ENCODE measurements around the gene SMCR8.
A peak's percentile ranks its signal among the peaks of the same experiment; 100 is the strongest.

SMCR8 gene

DNA sequence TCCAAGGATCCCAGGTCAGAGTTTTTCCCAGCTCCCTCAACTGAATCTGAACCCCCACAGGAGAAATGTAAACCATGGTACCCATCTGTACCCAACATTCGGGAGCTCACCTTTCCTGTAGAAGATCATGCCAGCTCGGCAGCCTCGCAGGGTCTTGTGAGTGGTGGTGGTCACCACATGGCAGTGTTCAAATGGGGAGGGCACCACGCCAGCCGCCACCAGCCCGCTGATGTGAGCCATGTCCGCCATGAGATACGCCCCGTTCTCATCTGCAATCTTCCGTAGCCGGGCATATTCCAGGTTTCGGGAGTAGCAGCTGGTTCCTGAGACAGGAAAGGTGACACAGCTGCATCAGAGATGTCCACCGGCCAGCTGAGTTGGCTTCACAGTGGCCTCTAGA is 24.8 kb downstream of the SMCR8 start:
- no peaks in the 10 kb centered on the region for H3K27me3 ChIP-seq
- TF ChIP-seq, protein P1, sequence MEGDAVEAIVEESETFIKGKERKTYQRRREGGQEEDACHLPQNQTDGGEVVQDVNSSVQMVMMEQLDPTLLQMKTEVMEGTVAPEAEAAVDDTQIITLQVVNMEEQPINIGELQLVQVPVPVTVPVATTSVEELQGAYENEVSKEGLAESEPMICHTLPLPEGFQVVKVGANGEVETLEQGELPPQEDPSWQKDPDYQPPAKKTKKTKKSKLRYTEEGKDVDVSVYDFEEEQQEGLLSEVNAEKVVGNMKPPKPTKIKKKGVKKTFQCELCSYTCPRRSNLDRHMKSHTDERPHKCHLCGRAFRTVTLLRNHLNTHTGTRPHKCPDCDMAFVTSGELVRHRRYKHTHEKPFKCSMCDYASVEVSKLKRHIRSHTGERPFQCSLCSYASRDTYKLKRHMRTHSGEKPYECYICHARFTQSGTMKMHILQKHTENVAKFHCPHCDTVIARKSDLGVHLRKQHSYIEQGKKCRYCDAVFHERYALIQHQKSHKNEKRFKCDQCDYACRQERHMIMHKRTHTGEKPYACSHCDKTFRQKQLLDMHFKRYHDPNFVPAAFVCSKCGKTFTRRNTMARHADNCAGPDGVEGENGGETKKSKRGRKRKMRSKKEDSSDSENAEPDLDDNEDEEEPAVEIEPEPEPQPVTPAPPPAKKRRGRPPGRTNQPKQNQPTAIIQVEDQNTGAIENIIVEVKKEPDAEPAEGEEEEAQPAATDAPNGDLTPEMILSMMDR (IDR thresholded peaks at IDR 0.05; ENCODE audit: low read depth, low read length): no peak
- H3K4me1 ChIP-seq: no peaks in the 10 kb centered on the region
- H3K36me3 ChIP-seq: no peaks in the 10 kb centered on the region; the same call in 1 of the 2 replicates
- no peak overlapping the region for H3K4me3 ChIP-seq (ENCODE audit: low read depth, low read length)
- H3K9me3 ChIP-seq: no peaks in the 10 kb centered on the region
- no peak for DNase-seq

DNA sequence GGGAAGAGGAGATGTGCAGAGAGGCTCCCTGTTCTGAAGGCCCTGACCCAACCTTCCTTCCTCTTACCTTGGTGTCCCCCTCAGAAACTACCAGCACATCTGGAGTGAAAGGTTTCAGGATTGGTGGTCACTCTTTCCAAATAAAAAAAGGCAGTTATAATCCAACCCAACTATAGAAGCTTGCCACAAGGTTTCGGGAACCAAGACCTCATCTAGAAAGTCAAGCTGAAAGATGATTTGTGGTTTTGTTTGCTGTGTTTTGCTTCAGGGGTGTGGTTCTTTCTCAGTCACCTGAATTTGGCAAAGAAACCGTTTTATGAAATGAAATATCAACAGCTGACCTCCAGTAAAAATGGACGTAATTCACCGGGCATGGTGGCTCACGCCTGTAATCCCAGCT is 28.9 kb downstream of the SMCR8 start:
- no peak overlapping the region for H3K4me3 ChIP-seq (ENCODE audit: low read depth, low read length)
- H3K27me3 ChIP-seq: no peaks in the 10 kb centered on the region
- no peak for DNase-seq
- no peaks in the 10 kb centered on the region; the same call in 1 of the 2 replicates for H3K36me3 ChIP-seq
- TF ChIP-seq, protein P1 (IDR thresholded peaks at IDR 0.05; ENCODE audit: low read depth, low read length): no peak
- no peaks in the 10 kb centered on the region for H3K9me3 ChIP-seq
- no peaks in the 10 kb centered on the region for H3K4me1 ChIP-seq

DNA sequence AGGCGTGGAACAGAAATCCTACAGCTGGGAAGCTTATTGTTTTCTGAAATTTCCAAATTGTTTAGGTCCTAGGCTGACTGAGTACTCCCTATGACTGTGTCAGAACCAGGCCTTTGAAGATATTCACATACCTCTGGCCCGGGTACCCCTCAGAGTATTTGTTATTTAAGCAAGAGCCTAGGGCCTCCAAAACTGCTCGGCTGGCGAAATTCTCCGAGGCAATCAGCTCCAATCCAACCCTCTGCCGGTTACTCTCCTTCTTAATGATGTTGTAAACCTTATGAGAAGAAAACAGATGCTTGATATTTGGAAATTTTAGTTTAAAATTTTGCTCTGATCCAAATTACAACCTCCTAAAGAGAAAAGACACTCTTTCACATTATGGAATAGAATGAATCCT is 38.4 kb downstream of the SMCR8 start:
- Histone ChIP-seq H3K27me3 (no peaks in the 10 kb centered on the region), H3K36me3 (no peaks in the 10 kb centered on the region), H3K9me3 (no peaks in the 10 kb centered on the region), H3K4me3 (ENCODE audit: low read depth, low read length) (no peak overlapping the region), H3K4me1 (no peaks in the 10 kb centered on the region)
- TF ChIP-seq, protein P1 (IDR thresholded peaks at IDR 0.05; ENCODE audit: low read depth, low read length): no peak
- DNase-seq: no peak

DNA sequence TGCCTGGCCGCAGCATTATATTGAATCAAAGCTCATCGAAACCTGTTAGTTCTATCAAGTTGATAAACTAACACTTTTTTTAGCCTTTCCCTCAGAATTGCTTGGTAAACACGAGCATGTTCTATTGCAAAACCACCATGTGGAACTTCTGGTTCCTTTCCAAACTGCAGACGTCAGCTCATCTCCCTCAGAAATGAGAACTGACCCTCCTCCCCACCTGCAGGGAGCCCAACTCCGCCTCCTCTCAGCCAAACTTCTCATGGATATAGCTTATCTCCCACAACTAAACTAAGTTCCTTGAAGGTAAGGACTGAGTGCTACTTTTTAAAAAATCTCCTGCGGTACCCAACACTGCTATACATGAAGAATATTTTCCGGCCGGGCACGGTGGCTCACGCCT is 41.5 kb downstream of the SMCR8 start:
- no peak for DNase-seq
- Histone ChIP-seq H3K4me3 (ENCODE audit: low read depth, low read length) (no peak overlapping the region), H3K36me3 (no peaks in the 10 kb centered on the region), H3K9me3 (no peaks in the 10 kb centered on the region), H3K27me3 (no peaks in the 10 kb centered on the region), H3K4me1 (no peaks in the 10 kb centered on the region)
- TF ChIP-seq, protein P1 (IDR thresholded peaks at IDR 0.05; ENCODE audit: low read depth, low read length): no peak

DNA sequence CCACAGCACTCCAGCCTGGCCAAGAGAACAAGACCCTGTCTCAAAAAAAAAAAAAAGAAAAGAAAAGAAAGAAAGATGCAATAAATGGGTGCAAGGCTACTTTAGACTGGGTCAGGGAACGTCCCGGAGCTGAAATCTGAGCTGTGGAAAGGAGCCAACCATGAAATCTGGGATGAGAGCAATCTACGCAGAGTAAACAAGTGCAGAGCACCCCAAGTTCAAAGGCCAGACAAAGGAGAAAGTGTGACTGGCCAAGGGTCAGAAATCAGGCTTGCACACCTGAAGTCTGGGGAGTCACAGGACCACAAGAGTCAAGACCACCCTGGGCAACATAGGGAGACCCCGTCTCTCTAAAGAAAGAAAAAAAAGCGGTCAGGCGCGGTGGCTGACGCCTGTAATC is 45.4 kb downstream of the SMCR8 start:
- Histone ChIP-seq H3K27me3 (no peaks in the 10 kb centered on the region), H3K4me1 (no peaks in the 10 kb centered on the region), H3K9me3 (no peaks in the 10 kb centered on the region), H3K36me3 (no peaks in the 10 kb centered on the region), H3K4me3 (ENCODE audit: low read depth, low read length) (no peak overlapping the region)
- DNase-seq: no peak
- TF ChIP-seq, protein P1 (IDR thresholded peaks at IDR 0.05; ENCODE audit: low read depth, low read length): no peak

DNA sequence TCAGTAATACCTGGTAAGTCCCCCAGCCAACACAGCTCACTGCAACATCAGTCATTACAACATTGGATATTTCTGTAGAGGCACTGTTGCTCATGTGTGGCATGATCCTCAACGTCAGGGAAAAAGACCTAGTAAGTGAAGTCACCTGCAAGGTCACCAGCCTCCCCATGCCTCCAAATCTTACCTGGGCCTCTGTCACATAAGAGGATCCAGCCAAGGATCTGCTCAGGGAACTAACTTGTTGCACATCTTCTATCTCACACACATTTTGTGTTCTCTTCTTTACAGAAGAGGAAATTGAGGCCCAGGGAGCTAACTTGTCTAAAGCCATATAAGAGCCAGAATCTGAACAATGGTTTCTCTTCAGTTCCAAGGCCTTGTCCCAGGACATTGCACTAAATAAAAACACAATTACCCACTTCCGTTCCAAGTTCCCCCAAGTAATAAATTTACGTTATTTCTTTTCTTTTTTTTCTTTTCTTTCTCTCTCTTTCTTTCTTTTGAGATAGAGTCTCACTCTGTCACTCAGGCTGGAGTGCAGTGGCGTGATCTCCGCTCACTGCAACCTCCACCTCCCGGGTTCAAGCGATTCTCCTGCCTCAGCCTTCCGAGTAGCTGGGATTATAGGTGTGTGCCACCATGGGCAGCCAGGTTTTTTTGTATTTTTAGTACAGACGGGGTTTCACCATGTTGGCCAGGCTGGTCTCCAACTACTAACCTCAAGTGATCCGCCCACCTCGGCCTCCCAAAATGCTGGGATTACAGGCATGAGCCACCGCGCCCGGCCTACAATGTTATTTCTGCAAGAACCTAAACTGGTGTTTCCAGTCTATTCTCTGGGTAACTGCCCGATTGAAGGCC is 47.0 kb downstream of the SMCR8 start:
- TF ChIP-seq, protein P1 (IDR thresholded peaks at IDR 0.05; ENCODE audit: low read depth, low read length): no peak
- no peaks in the 10 kb centered on the region for H3K9me3 ChIP-seq
- no peaks in the 10 kb centered on the region for H3K4me1 ChIP-seq
- no peak for DNase-seq
- no peaks in the 10 kb centered on the region for H3K27me3 ChIP-seq
- H3K4me3 ChIP-seq (ENCODE audit: low read depth, low read length): peak overlapping the region; percentile 72
- no peaks in the 10 kb centered on the region for H3K36me3 ChIP-seq

Measured in BE2C (cell line).